ENCODE data around the gene CSF3.
"Not testable (repeated sequence)": the region's sequence is repeated elsewhere in the genome, so short reads cannot be mapped to it uniquely, and the experiment has no call there.

Gene CSF3

DNA sequence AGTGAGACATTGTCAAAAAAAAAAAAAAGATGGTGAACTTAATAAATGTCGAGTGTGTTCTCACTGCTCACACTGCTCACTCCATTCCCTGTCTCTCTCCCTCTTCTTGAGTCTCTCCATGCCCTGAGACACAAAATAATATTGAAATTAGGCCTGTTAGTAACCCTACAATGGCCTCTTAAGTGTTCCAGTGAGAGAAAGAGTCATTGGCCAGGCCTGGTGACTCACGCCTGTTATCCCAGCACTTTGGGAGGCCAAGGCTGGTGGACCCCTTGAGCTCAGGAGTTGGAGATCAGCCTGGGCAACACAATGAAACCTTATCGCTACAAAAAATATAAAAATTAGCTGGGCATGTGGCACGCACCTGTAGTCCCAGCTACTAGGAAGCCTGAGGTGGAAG is 16.2 kb upstream of the CSF3 start:
- DNase-seq, result no peak

DNA sequence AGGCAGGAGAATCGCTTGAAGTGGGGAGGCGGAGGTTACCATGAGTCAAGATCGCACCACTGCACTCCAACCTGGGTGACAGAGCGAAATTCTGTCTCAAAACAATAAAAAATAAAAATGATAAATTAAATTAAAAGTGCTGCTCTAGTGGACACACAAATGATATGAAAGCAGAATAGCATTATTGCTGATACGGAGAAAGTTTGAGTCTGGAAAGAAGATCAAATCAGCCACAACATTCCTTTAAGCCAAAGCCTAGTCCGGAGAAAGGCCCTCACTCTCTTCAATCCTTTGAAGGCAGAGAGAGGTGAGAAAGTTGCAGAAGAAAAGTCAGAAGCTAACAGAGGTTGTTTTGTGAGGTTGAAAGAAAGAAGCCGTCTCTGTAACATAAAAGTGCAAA is 15.1 kb upstream of the CSF3 start:
- DNase-seq, result no peak

DNA sequence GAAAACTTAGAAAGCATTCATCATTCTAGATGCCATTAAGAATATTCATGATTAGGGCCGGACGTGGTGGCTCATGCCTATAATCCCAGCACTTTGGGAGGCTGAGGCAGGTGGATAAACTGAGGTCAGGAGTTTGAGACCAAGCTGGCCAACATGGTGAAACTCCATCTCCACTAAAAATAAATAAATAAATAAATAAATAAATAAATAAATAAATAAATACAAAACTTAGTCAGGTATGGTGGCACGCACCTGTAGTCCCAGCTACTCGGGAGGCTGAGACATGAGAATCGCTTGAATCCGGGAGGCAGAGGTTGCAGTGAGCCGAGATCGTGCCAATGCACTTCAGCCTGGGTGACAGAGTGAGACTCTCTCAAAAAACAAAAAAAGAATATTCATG is 13.9 kb upstream of the CSF3 start:
- not testable (repeated sequence) for DNase-seq

DNA sequence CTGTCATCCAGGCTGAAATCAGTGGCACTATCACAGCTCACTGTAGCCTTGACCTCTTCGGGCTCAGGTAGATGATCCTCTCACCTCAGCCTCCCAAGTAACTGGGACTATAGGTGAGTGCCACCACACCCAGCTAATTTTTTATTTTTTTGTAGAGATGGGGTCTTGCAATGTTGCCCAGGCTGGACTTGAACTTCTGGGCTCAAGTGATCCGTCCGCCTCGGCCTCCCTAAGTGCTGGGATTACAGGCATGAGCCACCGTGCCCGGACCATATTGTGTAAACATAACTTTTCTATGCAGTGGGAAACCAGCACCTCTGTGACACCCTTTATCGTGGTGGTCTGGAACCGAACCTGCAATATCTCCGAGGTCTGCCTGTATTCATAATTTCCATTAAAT is 11.2 kb upstream of the CSF3 start:
- no peak for DNase-seq

DNA sequence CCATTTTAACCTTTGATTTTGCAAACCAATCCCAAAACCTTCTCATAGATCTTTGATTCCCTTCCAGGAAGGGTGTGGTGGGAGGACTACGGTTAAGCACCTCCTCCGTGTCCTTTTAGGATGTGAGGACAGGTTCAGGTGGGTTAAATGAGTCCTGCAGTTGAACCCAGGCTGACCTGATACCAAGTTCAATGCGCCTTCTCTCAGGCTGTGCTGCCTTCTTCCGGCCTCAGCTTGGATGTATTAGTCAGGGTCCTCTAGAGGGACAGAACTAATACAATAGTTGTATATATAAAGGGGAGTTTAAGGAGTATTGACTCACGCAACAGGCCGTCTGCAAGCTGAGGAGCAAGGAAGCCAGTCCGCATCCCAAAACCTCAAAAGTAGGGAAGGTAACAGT is 10.5 kb upstream of the CSF3 start:
- DNase-seq, result no peak

DNA sequence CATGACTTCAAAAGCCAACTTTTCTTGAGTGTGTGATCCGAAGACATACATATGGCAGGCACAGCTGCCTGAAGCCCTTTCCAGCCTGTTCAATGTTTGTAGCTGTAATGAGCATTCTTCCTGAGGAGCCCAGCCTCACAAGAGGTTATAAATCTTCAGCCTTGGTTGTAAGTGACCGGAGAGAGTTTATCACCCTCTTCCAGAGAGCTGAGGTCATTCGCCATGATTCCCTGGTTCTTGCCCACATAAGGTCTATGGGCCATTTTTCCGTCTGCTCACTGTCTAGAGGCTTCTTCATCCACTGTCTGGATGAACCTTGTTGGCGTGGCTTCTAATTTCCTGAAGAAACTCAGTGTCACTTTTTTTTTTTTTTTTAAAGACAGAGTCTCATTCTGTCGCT is 9.7 kb upstream of the CSF3 start:
- no peak for DNase-seq

DNA sequence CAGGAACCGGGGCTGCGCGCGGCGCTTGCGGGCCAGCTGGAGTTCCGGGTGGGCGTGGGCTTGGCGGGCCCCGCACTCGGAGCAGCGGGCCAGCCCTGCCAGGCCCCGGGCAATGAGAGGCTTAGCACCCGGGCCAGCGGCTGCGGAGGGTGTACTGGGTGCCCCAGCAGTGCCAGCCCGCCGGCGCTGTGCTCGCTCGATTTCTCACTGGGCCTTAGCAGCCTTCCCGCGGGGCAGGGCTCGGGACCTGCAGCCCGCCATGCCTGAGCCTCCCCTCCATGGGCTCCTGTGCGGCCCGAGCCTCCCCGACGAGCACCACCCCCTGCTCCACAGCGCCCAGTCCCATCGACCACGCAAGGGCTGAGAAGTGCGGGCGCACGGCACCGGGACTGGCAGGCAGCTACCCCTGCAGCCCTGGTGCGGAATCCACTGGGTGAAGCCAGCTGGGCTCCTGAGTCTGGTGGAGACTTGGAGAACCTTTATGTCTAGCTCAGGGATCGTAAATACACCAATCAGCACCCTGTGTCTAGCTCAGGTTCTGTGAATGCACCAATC is 4.2 kb upstream of the CSF3 start:
- DNase-seq, result not testable (repeated sequence)

DNA sequence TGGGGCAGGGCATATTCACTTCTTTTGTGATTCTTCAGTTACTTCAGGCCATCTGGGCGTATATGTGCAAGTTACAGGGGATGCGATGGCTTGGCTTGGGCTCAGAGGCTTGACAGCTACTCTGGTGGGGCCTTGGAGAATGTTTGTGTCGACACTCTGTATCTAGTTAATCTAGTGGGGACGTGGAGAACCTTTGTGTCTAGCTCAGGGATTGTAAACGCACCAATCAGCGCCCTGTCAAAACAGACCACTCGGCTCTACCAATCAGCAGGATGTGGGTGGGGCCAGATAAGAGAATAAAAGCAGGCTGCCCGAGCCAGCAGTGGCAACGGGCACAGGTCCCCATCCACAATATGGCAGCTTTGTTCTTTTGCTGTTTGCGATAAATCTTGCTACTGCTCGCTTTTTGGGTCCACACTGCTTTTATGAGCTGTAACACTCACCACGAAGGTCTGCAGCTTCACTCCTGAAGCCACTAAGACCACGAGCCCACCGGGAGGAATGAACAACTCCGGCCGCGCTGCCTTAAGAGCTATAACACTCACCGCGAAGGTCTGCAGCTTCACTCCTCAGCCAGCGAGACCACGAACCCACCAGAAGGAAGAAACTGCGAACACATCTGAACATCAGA is 3.1 kb upstream of the CSF3 start:
- not testable (repeated sequence) for DNase-seq

DNA sequence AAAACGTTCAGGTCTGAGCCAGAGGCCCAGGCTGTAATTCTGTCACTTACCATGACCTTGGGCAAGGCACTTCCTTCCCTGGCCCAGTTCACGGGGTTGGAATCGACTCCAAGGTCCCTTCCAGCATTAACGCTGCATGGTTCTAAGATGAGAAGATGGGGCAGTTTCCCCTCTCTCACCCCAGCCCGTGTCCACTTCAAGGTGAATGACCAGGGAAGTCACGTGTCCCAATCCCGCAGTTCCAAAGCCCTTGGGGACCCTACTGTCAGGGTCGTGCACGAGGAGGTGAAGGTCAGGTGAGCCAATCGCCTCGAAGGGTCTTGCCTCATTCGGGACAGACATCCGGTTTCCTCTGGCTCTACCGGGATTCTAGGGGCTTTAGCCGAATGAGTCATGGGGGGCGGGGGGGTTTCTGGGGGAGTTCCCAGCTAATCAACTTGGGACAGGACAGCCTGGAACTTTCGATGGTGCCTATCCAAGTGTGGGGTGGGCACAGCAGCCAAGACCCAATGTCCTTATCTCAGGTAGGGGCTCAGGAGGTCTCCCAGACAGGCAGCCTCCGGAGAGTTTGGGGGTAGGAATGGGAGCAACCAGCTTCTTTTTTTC is 762 bp upstream of the CSF3 start:
- no peak for DNase-seq

DNA sequence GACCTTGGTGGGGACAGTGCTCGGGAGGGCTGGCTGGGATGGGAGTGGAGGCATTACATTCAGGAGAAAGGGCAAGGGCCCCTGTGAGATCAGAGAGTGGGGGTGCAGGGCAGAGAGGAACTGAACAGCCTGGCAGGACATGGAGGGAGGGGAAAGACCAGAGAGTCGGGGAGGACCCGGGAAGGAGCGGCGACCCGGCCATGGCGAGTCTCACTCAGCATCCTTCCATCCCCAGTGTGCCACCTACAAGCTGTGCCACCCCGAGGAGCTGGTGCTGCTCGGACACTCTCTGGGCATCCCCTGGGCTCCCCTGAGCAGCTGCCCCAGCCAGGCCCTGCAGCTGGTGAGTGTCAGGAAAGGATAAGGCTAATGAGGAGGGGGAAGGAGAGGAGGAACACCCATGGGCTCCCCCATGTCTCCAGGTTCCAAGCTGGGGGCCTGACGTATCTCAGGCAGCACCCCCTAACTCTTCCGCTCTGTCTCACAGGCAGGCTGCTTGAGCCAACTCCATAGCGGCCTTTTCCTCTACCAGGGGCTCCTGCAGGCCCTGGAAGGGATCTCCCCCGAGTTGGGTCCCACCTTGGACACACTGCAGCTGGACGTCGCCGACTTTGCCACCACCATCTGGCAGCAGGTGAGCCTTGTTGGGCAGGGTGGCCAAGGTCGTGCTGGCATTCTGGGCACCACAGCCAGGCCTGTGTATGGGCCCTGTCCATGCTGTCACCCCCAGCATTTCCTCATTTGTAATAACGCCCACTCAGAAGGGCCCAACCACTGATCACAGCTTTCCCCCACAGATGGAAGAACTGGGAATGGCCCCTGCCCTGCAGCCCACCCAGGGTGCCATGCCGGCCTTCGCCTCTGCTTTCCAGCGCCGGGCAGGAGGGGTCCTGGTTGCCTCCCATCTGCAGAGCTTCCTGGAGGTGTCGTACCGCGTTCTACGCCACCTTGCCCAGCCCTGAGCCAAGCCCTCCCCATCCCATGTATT is 1.1 kb downstream of the CSF3 start:
- no peak for DNase-seq

DNA sequence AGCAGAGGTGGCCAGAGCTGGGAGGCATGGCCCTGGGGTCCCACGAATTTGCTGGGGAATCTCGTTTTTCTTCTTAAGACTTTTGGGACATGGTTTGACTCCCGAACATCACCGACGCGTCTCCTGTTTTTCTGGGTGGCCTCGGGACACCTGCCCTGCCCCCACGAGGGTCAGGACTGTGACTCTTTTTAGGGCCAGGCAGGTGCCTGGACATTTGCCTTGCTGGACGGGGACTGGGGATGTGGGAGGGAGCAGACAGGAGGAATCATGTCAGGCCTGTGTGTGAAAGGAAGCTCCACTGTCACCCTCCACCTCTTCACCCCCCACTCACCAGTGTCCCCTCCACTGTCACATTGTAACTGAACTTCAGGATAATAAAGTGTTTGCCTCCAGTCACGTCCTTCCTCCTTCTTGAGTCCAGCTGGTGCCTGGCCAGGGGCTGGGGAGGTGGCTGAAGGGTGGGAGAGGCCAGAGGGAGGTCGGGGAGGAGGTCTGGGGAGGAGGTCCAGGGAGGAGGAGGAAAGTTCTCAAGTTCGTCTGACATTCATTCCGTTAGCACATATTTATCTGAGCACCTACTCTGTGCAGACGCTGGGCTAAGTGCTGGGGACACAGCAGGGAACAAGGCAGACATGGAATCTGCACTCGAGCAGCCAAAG is 2.3 kb downstream of the CSF3 start:
- no peak for DNase-seq

DNA sequence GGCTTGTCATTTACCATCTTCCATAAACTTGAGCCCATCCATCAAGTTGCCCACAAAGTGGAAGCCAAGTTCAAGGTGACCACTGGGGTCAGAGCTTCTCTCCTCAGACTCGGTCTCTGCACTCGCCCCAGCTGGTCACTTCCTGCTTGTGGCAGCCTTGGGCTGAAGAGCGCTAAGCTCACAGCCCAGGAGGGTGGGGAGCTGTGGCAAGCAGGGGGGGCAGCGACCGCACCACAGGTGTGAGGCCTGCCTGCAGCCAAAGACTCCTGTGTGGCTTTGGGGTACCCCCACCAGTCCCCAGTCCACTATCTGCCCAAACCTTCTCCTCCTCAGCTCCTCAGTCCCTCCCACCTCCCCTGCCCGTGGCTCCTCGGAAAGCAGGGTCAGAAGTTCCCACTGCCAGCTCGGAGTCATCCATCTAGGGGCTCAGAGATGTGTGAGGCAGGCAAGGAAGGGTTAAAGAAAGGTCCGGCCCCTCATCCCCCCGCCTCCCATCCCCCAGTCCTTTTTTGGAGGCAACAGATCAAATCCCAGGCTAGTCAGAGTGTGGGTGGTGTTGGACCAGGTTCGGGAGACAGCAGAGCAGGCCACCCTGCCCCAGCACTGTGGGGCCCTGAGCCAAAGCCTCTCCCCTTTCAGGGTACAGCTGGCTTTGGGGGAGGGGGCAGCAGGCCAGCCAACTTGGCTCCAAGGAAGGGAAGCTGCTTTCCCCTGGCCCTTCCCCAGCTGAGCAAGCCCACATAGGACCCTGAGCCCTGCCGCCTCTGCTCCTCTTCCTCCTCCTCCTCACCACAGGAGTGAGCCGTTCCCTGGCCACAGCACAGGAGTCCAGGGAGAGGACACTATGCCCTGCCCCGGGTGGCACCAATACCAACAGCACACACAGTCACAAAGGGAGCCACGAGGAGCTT is 3.2 kb downstream of the CSF3 start:
- DNase-seq, result no peak

DNA sequence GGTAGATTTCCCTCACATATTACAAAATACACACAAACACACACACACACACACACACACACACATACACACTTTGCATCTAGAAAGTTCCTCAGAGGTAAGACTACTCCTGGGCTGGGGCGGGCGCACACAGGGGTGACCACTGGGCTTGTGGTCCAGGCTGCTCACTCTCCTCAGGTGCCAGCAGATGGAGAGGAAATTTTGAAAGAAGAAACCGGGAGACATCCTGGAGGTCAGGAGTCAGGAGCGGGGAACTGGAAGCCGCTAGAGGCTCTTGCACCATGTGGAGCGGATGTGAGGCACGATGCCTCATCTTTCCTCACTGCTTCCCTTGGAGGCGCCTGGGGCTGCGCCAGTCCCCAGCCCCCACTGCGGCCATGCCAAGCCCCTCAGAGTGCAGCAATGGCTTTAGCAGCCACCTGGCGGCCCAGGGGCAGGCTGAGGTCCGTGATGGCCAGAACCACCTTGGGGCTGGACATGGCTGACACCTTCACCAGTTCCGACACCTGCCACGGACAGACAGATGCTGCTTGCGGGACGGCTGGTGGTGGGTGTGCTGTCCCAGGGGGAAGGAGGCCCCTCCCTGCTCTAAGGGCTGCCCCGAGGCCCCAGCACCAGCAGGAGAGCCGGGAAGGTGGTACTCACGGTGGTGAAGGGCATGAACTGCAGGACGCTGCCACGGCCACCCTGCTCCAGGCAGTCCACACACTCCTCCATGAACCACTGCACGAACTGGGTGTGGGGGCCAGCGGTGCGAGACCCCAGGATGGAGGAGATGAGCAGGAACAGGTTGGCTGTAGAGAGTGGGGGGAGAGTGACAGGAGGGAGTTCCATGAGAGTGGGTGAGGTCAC is 4.1 kb downstream of the CSF3 start:
- no peak for DNase-seq

DNA sequence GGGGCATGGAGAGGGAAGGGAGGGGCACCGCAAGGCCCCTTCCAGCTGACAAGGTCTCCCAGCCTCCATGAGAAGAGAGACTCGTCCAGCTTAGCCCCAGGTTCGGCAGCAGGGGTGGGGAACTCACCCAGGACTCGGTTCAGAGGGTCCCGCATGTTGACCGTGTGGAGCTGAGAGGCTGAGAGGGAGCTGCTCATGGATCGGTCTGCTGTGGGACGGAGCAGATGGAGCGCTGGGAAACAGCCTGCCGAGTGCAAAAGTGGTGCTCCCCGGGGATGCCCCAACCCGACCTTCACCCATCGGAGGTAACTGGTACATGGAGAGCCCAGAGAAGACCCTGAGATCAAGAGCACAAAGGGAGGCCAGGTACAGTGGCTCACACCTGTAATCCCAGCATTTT is 4.9 kb downstream of the CSF3 start:
- no peak for DNase-seq

DNA sequence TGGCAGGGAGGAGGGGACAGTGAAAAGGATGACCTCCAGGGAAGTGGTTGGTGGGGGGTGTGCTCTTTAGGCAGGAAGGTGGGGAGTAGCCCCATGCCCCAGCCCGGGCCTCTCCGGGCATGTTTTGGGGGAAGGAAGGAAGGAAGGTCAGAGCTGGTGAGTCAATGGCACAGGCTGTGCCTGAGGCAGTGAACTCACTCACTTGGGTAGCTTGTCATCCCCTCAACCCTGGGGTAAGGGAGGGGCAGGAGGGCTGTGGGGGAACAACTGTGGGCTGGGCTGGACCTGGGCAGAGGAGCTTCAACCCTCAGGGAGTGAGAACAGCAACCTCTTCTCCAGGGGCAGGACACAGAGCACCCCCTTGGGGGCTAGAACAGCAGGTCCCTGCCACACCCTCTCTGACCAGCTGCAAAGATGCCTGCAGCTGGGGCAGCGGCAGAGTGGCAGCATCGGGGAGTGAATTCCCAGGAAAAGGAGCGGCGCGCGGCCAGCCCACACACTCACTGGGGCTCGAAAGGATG is 6.3 kb downstream of the CSF3 start:
- no peak for DNase-seq

DNA sequence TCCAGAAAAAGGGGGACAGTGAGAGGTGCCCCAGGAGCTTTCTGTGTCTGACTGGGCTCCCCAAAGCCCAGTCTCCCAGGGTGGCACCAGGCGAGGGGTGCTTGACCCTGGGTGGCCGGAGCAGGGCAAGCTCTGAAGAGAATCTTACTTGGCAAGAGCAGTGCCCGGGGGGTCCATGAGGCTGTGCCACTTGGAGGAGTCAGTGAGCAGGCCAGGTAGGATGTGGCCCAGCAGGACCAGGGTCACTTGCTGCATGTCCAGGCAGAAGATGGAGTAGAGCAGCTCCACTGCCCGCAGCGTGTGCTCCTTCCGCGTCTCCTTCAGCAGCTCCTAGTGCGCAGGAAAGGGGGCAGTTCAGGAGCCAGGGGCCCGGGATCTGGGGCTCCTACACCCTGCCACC is 7.3 kb downstream of the CSF3 start:
- no peak for DNase-seq

DNA sequence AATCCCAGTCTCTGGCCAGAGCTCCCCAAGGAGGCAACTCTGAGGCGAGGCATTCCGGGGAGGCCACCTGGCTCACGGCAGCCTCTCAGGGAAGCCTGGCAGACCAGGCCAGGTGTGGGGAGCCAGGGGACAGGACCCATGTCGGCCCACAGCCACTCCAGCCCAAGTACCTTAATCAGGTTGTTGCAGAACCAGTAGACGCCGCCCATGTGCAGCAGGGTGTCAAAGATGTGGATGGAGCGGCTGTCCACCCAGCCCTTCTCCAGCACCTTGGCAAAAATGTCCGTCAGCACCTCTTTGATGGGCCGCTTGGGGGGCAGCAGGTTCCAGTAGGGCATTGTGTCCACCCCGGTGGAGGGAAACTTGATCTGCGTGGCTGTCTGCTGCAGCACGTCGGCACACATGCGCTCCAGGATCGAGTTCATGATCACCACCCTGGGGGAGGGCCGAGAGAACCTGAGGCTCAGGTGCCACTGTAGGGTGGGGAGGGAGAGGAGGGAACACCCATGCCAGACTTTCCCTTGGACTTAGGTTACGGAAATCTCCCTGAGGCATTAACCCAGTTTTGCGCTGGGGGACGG is 7.8 kb downstream of the CSF3 start:
- DNase-seq, result no peak

DNA sequence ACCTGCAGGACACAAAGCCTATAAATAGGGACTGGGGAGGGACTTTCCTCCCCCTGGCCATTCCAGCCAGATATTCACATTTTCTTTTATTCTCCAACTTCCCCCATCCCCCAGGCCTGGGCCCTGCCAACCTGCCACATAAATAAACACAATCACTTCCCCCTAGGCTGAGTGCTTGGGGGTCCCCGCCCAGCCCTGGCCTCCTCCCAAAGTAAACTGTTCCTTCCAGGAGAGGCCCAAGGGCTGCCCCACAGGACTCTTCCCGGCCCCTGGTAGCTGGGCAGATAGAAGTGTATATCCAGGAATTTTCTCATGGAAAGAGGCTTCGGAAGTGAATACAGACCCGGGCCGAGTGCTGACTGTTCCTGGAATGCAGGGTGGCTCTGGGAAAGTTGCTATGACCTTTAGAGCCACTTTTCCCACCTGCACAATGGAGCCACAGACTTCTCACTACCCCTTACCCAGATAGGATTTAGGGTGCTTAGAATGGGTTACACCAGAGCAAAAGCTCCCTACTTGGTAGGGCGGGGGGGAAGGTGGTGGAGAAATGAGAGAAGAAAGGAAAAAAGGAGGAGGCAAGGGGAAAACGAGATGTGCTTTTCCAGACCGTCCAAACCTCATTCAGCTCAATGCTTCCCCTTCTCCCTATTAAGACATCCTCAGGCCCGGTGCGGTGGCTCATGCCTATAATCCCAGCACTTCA is 8.5 kb downstream of the CSF3 start:
- no peak for DNase-seq

DNA sequence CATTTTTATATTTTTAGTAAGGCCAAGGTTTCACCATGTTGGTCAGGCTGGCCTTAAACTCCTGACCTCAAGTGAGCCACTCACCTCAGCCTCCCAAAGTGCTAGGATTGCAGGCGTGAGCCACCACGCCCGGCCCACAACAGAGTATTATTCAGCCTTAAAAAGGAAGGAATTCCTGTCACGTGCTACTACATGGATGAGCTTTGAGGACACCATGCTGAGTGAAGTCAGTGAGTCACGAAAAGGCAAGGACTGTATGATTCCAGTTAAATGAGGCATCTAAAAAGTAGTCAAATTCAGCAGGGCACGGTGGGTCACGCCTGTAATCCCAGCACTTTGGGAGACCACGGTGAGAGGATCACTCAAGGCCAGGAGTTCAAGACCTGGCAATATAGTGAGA is 9.7 kb downstream of the CSF3 start:
- DNase-seq, result no peak

DNA sequence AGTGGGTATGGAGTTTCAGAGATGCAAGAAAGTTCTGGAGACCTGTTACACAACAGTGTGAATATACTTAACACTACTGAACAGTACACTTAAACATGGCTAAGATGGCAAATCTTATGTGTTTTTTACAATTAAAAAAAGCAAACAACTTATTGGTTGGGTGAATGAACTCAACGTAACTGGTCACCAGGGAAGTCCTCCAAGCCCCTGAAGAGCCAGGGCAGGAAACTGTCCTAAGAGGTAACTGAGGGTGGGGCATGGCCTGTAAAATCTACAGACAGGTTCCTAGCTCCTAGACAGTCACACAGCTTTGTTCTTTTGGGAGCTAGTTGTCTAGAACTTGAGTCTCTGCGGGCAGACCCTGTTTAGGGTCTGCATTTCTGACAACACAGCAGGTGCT is 10.3 kb downstream of the CSF3 start:
- DNase-seq, result no peak

Measured in activated CD4-positive, alpha-beta T cell treated with anti-CD3 and anti-CD28 coated beads, Interleukin-2, amount 50 U/mL, for 1 hour (primary cell).